Left ventricle myocardium inferior (tissue), 1 donor: Measurements from ENCODE around the gene SHC4. TPM values are rescaled to one million over a fixed set of nuclear protein-coding genes. Genes with fewer than 3 reads are reported as not detected.
A peak's percentile ranks its signal among the peaks of the same experiment; 100 is the strongest.
"Not testable (repeated sequence)": the region's sequence is repeated elsewhere in the genome, so short reads cannot be mapped to it uniquely, and the experiment has no call there.

Experiments used
- DNase-seq: peaks from one replicate; pipeline ENCODE4 v3.0.0-alpha.2; 2020
- H3K27ac ChIP-seq: fragments of 200-600 bp; replicated peaks from 2 replicates; pipeline ENCODE4 v1.8.0; 2021
- H3K27me3 ChIP-seq: fragments of 200-600 bp; 2 replicates; pipeline ENCODE4 v1.8.0; 2021; ENCODE audit warnings: low read depth
- H3K36me3 ChIP-seq: fragments of 200-600 bp; 2 replicates; pipeline ENCODE4 v1.8.0; 2021
- H3K4me1 ChIP-seq: fragments of 200-600 bp; 2 replicates; pipeline ENCODE4 v1.8.0; 2021
- H3K4me3 ChIP-seq: fragments of 200-600 bp; 2 replicates; pipeline ENCODE4 v1.8.0; 2021; ENCODE audit warnings: mild to moderate bottlenecking, moderate library complexity
- H3K9me3 ChIP-seq: fragments of 200-600 bp; replicated peaks from 2 replicates; pipeline ENCODE4 v1.8.0; 2021
- CTCF ChIP-seq: fragments of 200-600 bp; IDR thresholded peaks from 2 replicates; pipeline ENCODE4 v1.8.0; 2021; ENCODE audit warnings: antibody characterized with exemption, mild to moderate bottlenecking, borderline replicate concordance
- intact Hi-C: fragments of 100-400 bp; cut with micrococcal nuclease; formaldehyde crosslinking; loops from one replicate; pipeline ENCODE4 v1.11.0; 2022
- total RNA-seq: library from RNA; stranded (reverse); fragmentation: NEBNext Ultra II Directional; extraction: Animal tissue kit (Norgen Biotek cat#: 25700); gene quantifications from one replicate; pipeline ENCODE4 v1.2.1, GENCODE V29; 2021
- donor health status: DM: no; HTN: yes; CAD: no; lungs with severe emphysema.

The SHC4 gene
- total RNA-seq, 1 donor from 2014 or later = 3.3 TPM

GRCh38 chr15:48795901-48796300 is 167.8 kb downstream of the SHC4 start:
- no peak for DNase-seq
- H3K27me3 ChIP-seq = no peaks in the 10 kb centered on the region
- H3K4me1 ChIP-seq = peaks cover 6% of the 10 kb centered on the region
- peak overlapping the region; percentile 6 for H3K27ac ChIP-seq
- intact Hi-C loops = no loop called here
- no peak for TF ChIP-seq CTCF
- no peaks in the 10 kb centered on the region for H3K36me3 ChIP-seq
- no peak overlapping the region for H3K4me3 ChIP-seq
- H3K9me3 ChIP-seq = no peaks in the 10 kb centered on the region

GRCh38 chr15:48794697-48795134 is 169.0 kb downstream of the SHC4 start:
- no peaks in the 10 kb centered on the region for H3K36me3 ChIP-seq
- no peak for TF ChIP-seq CTCF
- no peaks in the 10 kb centered on the region for H3K27me3 ChIP-seq
- peak overlapping the region; percentile 39 for H3K27ac ChIP-seq
- H3K4me1 ChIP-seq = peaks cover 6% of the 10 kb centered on the region
- DNase-seq = no peak
- H3K9me3 ChIP-seq = no peaks in the 10 kb centered on the region
- H3K4me3 ChIP-seq = peak overlapping the region; percentile 22
- intact Hi-C loops = no loop called here

- intact Hi-C loops = no loop called here
- TF ChIP-seq CTCF = no peak
These were observed 171.3 kb downstream of the SHC4 start for GRCh38 chr15:48792408-48792807.

GRCh38 chr15:48790466-48791115 is 173.1 kb downstream of the SHC4 start:
- H3K4me1 ChIP-seq, DNase-seq, intact Hi-C loops, H3K36me3 ChIP-seq, H3K27ac ChIP-seq, H3K4me3 ChIP-seq, H3K9me3 ChIP-seq, H3K27me3 ChIP-seq: not testable (repeated sequence)

More at GRCh38 chr15:48792408-48792807, 171.3 kb downstream of the SHC4 start:
- Histone ChIP-seq H3K4me3 (no peak overlapping the region), H3K36me3 (no peaks in the 10 kb centered on the region), H3K27me3 (no peaks in the 10 kb centered on the region), H3K4me1 (peaks cover 6% of the 10 kb centered on the region), H3K9me3 (no peaks in the 10 kb centered on the region), H3K27ac (no peak overlapping the region)
- no peak for DNase-seq

GRCh38 chr15:48785712-48786111 is 178.0 kb downstream of the SHC4 start:
- Histone ChIP-seq H3K27ac (no peak overlapping the region), H3K4me3 (no peak overlapping the region), H3K27me3 (no peaks in the 10 kb centered on the region), H3K9me3 (no peaks in the 10 kb centered on the region), H3K4me1 (no peaks in the 10 kb centered on the region), H3K36me3 (peaks cover 4% of the 10 kb centered on the region)
- no peak for TF ChIP-seq CTCF
- intact Hi-C loops = no loop called here
- no peak for DNase-seq

- Histone ChIP-seq H3K27ac (no peak overlapping the region), H3K4me3 (no peak overlapping the region), H3K27me3 (no peaks in the 10 kb centered on the region), H3K9me3 (no peaks in the 10 kb centered on the region), H3K4me1 (no peaks in the 10 kb centered on the region), H3K36me3 (peaks cover 6% of the 10 kb centered on the region)
- intact Hi-C loops = no loop called here
- no peak for TF ChIP-seq CTCF
- peak; percentile 29 for DNase-seq
These were observed 178.5 kb downstream of the SHC4 start for GRCh38 chr15:48785195-48785594.
